GM19468 (cell line): Measurements from ENCODE around the gene IRF7.
"Not testable (repeated sequence)": the region's sequence is repeated elsewhere in the genome, so short reads cannot be mapped to it uniquely, and the experiment has no call there.

Experiments used
- ATAC-seq: cut with Tn5 transposase; IDR thresholded peaks from one replicate; pipeline ENCODE4 v1.9.1; 2021; ENCODE audit warnings: mild to moderate bottlenecking, moderate library complexity, moderate number of reproducible peaks; ENCODE audit not compliant: unreplicated experiment; ENCODE audit errors: extremely low read depth

The IRF7 gene

DNA sequence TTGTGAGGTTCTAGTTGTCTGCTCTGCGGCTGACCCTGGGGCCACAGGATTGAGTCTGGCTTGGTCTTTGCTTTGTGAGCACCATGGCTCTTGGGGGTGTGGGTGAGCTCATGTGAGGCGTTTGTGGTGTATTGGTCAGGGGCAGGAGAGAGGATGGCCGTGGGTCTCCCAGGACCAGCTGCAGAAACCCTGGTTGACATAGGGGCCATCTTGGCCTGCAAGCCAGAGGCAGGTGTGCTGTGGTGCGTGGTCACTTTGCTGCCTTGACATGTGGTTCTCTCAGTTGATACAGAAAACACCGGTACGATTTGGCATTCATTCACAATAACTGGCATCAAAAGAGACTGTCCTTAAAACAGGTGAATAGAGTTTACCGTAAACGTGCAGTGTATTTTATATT is 28.2 kb downstream of the IRF7 start:
- ATAC-seq: no peak

DNA sequence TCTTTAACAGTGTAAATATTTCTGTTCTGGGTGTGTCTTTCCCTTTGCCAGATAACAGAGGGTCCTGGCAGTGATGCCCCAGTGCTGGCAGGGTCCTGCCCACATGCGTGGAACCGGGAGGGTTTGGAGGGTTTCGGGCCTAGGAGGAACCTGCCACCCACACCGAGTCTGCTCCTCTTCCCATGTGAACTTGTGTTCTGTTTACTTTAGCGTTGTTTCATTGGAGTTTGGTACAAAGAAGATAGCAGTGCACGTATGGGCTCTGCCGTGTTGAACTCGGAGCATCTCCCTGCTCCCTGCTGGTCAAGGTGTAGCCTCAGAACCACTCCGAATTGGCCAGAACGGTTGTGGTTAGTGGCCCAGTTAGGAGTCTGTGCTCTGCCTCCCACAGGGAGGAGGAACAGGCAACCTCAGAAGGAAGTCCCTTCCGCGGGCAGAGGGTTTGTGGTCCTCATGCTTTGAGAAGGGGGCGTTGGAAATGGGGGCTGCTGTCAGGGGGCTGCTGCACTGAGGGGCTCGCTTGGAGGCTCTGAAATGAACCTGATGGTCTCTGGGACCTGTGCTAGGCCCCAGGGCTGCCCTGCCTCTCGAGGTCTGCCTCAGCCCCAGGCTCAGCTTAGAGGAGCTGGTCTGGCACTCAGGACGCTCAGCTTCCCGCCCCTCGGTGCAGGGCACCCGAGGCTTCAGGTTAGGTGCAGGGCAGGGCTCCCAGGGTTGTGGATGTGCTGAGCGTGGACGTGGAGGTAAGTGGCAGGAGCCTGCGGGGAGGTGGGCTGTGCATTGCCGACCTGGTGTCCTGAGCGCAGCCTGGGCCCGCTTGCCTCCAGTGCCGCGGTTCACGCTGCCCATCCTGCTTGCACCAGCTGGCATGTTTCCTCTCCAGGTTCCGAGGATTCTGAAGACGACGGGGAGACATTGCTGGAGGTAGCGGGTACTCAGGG is 29.1 kb downstream of the IRF7 start:
- no peak for ATAC-seq

DNA sequence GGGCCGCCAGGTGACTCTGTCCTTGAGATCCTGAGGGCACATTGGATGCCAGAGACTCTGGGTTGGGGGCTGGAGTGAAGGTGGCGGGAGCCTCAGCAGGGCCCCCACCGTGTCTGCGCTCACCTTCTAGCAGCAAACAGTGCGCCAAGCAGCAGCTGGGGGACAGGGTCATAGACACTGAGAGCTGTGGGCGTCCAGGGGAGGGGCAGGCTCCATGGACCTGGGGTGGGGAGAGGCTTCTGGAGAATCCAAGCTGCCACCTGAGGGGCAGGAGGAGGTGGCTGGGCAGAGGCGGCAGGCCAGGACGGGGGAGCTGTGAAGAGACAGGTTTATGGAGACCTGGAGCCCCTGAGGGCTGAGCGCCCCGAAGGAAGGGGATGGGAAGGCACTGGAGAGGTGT is 31.5 kb downstream of the IRF7 start:
- no peak for ATAC-seq

DNA sequence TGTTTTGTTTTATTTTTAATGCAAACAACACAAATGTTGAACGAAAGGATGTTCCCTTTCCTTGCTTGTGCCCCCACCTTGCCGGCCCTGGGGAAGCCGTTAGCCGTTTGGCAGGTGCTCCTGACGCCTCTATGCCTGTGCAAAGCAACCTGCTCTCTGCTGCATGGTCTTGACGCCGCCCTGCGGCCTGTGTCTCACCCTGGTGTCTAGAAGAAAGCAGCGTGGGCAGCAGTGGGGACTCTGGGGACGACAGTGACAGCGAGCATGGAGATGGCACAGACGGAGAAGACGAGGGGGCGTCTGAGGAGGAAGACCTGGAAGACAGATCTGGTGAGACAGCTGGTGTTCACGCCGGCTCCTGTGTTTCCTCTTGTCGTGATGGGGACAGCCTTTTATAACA is 34.0 kb downstream of the IRF7 start:
- ATAC-seq: no peak

- ATAC-seq: no peak
Observed at GRCh38 chr11:581342-581741, 34.4 kb downstream of the IRF7 start.

GRCh38 chr11:579830-580601 is 35.7 kb downstream of the IRF7 start:
- no peak for ATAC-seq

DNA sequence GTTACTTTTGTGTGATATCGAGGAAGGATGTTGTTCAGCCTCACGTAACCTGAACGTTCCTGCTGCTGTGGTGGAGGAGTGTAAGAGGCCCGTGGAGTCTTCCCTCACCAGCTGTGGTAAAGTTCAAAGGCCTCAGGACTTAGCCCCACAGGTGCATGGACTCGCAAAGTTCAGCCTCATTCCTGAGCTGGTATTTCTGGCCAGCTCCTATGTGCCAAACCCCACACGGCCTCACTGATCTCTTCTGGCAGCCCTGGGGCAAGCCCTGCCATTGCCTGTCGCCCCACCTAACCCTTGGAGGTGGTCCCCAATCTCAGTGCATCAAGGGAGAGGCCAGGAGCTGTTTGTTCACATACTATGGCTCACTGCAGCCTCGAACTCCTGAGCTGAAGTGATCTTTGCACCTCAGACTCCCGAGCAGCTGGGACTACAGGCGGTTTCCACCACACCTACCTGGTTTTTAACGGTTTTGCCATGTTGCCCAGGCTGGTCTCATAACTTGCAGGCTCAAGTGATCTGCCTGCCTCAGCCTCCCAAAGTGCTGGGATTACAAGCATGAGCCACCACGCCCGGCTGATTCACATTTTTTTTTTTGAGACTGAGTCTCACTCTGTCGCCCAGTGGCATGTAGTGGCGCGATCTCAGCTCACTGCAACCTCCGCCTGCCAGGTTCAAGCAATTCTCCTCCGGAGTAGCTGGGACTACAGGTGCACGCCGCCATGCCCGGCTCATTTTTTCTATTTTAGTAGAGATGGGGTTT is 37.3 kb downstream of the IRF7 start:
- ATAC-seq: no peak

GRCh38 chr11:577611-577894 is 38.2 kb downstream of the IRF7 start:
- ATAC-seq: no peak

DNA sequence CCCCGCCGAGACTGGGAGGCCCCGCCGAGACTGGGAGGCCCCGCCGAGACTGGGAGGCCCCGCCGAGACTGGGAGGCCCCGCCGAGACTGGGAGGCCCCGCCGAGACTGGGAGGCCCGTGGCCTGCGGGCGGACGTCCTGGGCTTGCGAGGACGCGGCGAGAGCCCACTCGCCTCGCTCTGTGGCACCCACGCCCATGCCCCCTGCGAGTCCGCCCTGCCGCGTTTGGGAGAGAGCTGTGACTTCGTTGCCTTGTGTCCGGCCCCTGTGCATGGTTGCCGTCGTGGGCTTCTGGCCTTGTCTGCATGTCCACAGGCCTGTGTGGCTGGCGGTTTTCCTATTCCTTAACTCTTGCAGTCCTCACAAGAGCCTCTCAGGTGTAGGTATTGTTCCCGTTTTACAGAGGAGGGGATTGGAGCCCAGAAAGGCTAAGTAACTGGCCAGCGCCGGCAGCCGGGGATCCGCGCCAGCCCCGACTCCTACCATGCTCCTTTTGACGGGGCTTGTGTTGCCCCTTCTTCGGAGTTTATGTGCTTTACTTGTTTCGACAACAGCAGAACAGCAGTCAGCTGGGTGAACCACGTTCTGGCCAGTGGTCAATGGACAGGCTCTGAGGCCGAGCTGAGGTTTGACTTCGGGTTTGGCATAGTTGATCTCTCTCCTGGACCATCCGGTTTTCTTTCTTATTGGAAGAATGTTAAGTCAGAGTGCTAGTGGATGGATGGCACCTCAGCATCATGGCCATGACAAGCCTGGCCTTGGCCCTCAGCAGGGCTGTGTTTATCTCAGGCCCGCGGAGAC is 38.7 kb downstream of the IRF7 start:
- no peak for ATAC-seq

- ATAC-seq: peak; percentile 57
Observed at GRCh38 chr11:575996-576768, 39.6 kb downstream of the IRF7 start, which contains the start of gene PHRF1. Gene PHRF1 (plus strand): TSS chr11:576470. CDS start chr11:581513, 5,043 bp downstream.

GRCh38 chr11:575313-575995 is 40.3 kb downstream of the IRF7 start:
- no peak for ATAC-seq

DNA sequence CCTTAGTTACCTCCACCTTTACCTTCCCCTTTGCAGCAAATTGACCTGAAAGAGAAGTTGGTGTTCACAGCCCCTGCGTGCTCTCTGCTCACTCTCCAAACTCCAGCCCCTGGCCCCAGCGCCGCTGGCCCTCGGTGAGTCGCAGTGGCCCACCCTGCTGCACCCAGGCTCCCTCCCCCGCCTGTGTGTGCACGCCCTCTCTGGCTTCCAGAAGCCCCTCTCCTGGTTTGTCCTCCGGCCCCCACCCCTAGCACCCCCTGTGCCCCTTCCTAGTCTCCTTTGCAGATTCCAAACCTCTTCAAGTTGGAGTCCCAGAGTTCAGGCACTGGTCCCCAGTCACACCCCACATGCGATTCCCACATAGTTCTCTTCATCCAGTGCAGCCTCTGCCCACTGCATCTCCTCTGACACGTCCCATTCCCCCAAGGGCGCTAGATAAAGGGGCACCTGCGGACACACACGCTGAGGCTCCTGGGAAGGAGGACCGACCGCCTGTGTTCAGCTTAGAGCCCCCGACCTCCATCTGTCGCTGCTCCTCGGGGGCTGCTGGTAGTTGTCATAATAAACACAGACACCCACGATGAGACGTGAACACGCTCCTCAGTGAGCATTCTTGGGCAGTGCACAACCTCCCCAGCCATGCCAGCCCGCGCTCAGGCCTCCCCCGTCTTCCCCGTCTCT is 41.0 kb downstream of the IRF7 start:
- ATAC-seq: no peak

- ATAC-seq: not testable (repeated sequence)
Observed at GRCh38 chr11:574031-574570, 41.6 kb downstream of the IRF7 start.

DNA sequence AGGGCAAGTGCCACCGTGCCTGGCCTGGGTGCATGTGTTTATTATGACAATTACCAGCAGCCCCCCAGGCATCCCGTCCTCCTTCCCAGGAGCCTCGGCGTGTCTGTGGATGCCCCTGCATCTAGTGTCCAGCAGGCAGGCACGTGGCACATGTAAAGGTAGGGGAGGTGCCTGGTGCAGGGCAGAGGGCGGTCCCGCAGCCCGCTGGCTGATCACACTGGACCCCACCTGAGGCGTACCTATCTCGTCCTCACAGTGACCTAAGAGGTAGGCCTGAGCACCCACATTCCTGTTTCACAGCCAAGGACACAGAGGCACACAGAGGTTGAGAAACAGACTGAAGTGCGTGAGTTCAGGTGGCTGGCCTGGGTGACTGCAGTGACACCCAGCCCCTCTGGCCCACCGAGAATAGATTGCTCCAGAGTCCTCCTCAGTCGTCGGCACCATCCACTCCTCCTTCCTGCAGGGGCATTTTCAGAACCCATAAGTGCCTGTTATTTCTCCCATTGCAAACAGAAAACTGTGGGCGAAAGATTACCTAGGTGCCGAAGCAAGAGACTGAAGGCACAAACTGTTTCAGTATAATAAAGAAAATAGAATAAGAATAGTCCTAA is 42.5 kb downstream of the IRF7 start:
- no peak for ATAC-seq

DNA sequence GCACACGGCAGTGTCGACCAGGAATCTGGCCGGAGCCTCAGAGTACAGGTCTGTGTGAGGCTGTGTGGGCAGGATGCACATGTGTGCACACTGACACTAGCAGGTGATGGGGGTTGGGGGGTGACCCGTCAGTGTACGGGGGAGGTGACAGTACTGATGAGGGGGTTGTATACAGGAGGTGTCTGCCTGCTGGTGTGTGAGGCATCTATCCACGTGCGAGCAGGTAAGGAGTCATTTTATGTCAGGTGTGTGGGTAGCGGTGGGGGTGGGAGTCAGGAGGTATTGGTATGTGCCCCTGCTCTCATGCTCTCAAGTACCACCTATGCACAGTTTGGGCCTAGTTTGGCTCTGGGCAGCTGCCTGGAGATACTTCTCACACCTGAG is 44.0 kb downstream of the IRF7 start:
- ATAC-seq: no peak

DNA sequence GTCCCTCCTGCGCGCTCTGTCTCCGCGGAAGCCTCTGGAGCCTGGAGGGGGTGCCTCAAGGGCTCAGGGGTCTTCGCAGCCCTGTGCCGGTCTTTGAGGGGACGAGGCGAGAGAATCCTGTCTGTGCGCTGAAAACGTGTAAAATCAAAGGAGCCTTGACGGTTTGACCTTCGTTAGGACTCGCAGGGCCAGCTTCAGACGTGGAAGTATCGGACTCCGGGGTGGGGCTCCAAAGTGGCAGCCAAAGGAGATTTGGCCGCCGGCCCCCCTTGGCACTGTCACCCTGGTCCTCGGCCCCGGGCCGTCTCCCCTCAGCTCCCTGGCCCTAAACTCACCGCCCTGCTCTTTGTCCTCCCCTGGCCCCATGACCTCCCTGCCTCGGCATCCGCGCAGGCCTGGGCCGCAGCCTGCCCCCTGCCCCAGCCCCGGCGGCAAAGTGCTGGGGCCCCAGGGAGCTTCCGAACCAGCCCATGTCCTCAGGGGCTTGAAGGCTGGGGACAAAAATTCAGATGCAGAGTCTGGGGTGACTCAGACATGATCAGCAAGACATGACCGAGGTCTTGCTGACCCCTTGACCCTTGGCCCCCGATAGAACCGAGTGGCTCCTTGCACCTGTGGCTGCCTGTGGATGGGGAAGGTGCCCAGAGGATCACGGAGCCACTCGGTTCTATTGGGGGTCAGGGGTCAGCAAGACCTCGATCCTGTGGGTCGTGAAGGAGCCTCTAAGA is 46.4 kb downstream of the IRF7 start:
- no peak for ATAC-seq
